OCI-LY7 (cell line): ENCODE results near the gene BLM. TPM values are rescaled to one million over a fixed set of nuclear protein-coding genes. Genes with fewer than 3 reads are reported as not detected.

ENCODE experiments used
- BruUV-seq: library from RNA; stranded (reverse); fragments of 400-500 nt; replicated peaks from 2 replicates; lab custom pipeline; 2021; lab: Mats Ljungman, UMichigan
- CTCF ChIA-PET: fragments of 300-600 bp; sonication (Branson Sonifier 250); formaldehyde crosslinking; loops from one replicate; lab custom pipeline; 2022; ENCODE audit warnings: antibody characterized with exemption; ENCODE audit not compliant: unreplicated experiment; lab: Charles Lee
- POLR2A ChIA-PET: fragments of 300-600 bp; sonication (Branson Sonifier 250); formaldehyde crosslinking; loops from one replicate; lab custom pipeline; 2022; ENCODE audit warnings: antibody characterized with exemption; lab: Charles Lee
- DNase-seq: peaks from one replicate; pipeline ENCODE4 v3.0.0-alpha.2; 2015; ENCODE audit warnings: low spot score
- H2AFZ ChIP-seq: fragments of 200-600 bp; sonication (generic), shearing (Covaris generic); 2 replicates; pipeline ENCODE4 v1.6.1; 2014; ENCODE audit warnings: mild to moderate bottlenecking, antibody characterized with exemption, low read length, moderate library complexity
- H3K27ac ChIP-seq: fragments of 200-600 bp; sonication (generic); 2 replicates; pipeline ENCODE4 v1.5.1; 2014; ENCODE audit warnings: mixed run types, low read depth, mild to moderate bottlenecking, moderate library complexity, low read length, inconsistent platforms; ENCODE audit not compliant: poor library complexity, severe bottlenecking
- H3K36me3 ChIP-seq: fragments of 200-600 bp; sonication (generic); 2 replicates; pipeline ENCODE4 v1.6.1; 2014; ENCODE audit warnings: mild to moderate bottlenecking, antibody characterized with exemption, low read length, moderate library complexity, mixed read lengths; ENCODE audit not compliant: insufficient read depth
- H3K4me1 ChIP-seq: fragments of 200-600 bp; sonication (generic); 2 replicates; pipeline ENCODE4 v1.5.1; 2014; ENCODE audit warnings: mild to moderate bottlenecking, low read length; ENCODE audit not compliant: insufficient read depth, poor library complexity, severe bottlenecking
- H3K4me2 ChIP-seq: fragments of 200-600 bp; sonication (generic); 2 replicates; pipeline ENCODE4 v1.6.1; 2014; ENCODE audit warnings: mild to moderate bottlenecking, low read length
- H3K4me3 ChIP-seq: fragments of 200-600 bp; sonication (generic); 2 replicates; pipeline ENCODE4 v1.5.1; 2014; ENCODE audit warnings: mild to moderate bottlenecking, low read depth, low read length; ENCODE audit not compliant: poor library complexity, severe bottlenecking
- H3K79me2 ChIP-seq: fragments of 200-600 bp; sonication (generic); 2 replicates; pipeline ENCODE4 v1.6.1; 2016; ENCODE audit warnings: low read depth, mild to moderate bottlenecking, low read length, moderate library complexity, mixed read lengths; ENCODE audit not compliant: insufficient read depth
- H3K9me2 ChIP-seq: fragments of 200-600 bp; sonication (generic); 2 replicates; pipeline ENCODE4 v1.6.1; 2016; ENCODE audit warnings: mild to moderate bottlenecking, low read length, mixed read lengths; ENCODE audit not compliant: insufficient read depth
- H3K9me3 ChIP-seq: fragments of 200-600 bp; sonication (generic); 2 replicates; pipeline ENCODE4 v1.6.1; 2014; ENCODE audit warnings: mild to moderate bottlenecking, mixed run types, low read length, mixed read lengths
- H4K20me1 ChIP-seq: fragments of 200-600 bp; sonication (generic); 2 replicates; pipeline ENCODE4 v1.6.1; 2014; ENCODE audit warnings: mild to moderate bottlenecking, antibody characterized with exemption, low read length, moderate library complexity, mixed read lengths; ENCODE audit not compliant: insufficient read depth
- CTCF ChIP-seq: fragments of 200-600 bp; sonication (generic); conservative IDR thresholded peaks from 2 replicates; pipeline ENCODE4 v1.5.1; 2014; ENCODE audit warnings: mild to moderate bottlenecking, antibody characterized with exemption, low read length, moderate library complexity, mixed read lengths
- EZH2phosphoT487 ChIP-seq: fragments of 200-600 bp; sonication (generic); IDR thresholded peaks from 2 replicates; pipeline ENCODE4 v1.6.1; 2018; ENCODE audit warnings: low read depth, borderline replicate concordance, mild to moderate bottlenecking, mixed run types, antibody characterized with exemption, low read length, moderate library complexity, mixed read lengths
- intact Hi-C: fragments of 100-400 bp; cut with micrococcal nuclease; formaldehyde crosslinking; loops from one replicate; pipeline ENCODE4 v1.10.0; 2022; ENCODE audit not compliant: unreplicated experiment
- total RNA-seq, 2 experiments: library from RNA; depleted of rRNA in 1 of 2; stranded (reverse); fragments of >200 nt in 1 of 2; shearing (Covaris generic) in 1 of 2; gene quantifications; 2 replicates each; pipeline ENCODE4 v1.2.3, GENCODE V29; 2014 to 2022

Gene BLM
- total RNA-seq, 2 experiments from 2014 or later = 47.1 to 51.8 TPM

- H3K27ac ChIP-seq = no peak overlapping the region
- DNase-seq = no peak
- POLR2A ChIA-PET = interaction anchor here (0.6 kb wide), 1 partner anchor 25 kb away, joined by 3 read pairs; no protein-coding TSS in a partner anchor
- H3K36me3 ChIP-seq = no peaks in the 10 kb centered on the region
- no peaks in the 10 kb centered on the region for H3K9me3 ChIP-seq
- no peak overlapping the region for H3K4me3 ChIP-seq
- H3K4me1 ChIP-seq = peaks cover 45% of the 10 kb centered on the region
- BruUV-seq = no TSS peak
- H3K79me2 ChIP-seq = no peaks in the 10 kb centered on the region
- intact Hi-C loops = no loop called here
- TF ChIP-seq CTCF = no peak
- no peak for TF ChIP-seq EZH2phosphoT487
- no peaks in the 10 kb centered on the region for H3K9me2 ChIP-seq
- CTCF ChIA-PET = no interaction called here
- H2AFZ ChIP-seq = no peak overlapping the region
- no peaks in the 10 kb centered on the region for H4K20me1 ChIP-seq
- H3K4me2 ChIP-seq = no peak overlapping the region
Observed at GRCh38 chr15:90857883-90858443, 140.8 kb downstream of the BLM start.

GRCh38 chr15:90859234-90860131 is 142.3 kb downstream of the BLM start:
- CTCF ChIA-PET = interaction anchor here (0.7 kb wide), 1 partner anchor 19 kb away, joined by 18 read pairs; no protein-coding TSS in a partner anchor
- Histone ChIP-seq H4K20me1 (no peaks in the 10 kb centered on the region), H3K9me2 (no peaks in the 10 kb centered on the region), H3K79me2 (no peaks in the 10 kb centered on the region), H3K4me1 (peaks cover 30% of the 10 kb centered on the region), H3K4me2 (no peak overlapping the region), H3K9me3 (no peaks in the 10 kb centered on the region), H2AFZ (no peak overlapping the region), H3K27ac (no peak overlapping the region), H3K36me3 (no peaks in the 10 kb centered on the region), H3K4me3 (no peak overlapping the region)
- TF ChIP-seq CTCF (no peak), EZH2phosphoT487 (no peak)
- POLR2A ChIA-PET = interaction anchor here (1.1 to 1.4 kb wide), 2 partner anchors 9 to 20 kb away, joined by 5 read pairs; no protein-coding TSS in a partner anchor
- DNase-seq = no peak
- intact Hi-C loops = no loop called here
- no TSS peak for BruUV-seq

GRCh38 chr15:90860450-90860849 is 143.3 kb downstream of the BLM start:
- Histone ChIP-seq H3K36me3 (no peaks in the 10 kb centered on the region), H3K27ac (no peak overlapping the region), H3K9me3 (no peaks in the 10 kb centered on the region), H2AFZ (no peak overlapping the region), H3K79me2 (no peaks in the 10 kb centered on the region), H3K4me1 (peaks cover 21% of the 10 kb centered on the region), H3K9me2 (no peaks in the 10 kb centered on the region), H3K4me3 (no peak overlapping the region), H4K20me1 (no peaks in the 10 kb centered on the region), H3K4me2 (no peak overlapping the region)
- intact Hi-C loops = no loop called here
- ChIA-PET CTCF (no interaction called here), POLR2A (no interaction called here)
- BruUV-seq = no TSS peak
- TF ChIP-seq EZH2phosphoT487 (no peak), CTCF (no peak)
- DNase-seq = no peak
